Uterus (tissue), 4 donors: ENCODE data around the gene WIPF3. TPM values are rescaled to one million over a fixed set of nuclear protein-coding genes. Genes with fewer than 3 reads are reported as not detected.
"Not testable (repeated sequence)": the region's sequence is repeated elsewhere in the genome, so short reads cannot be mapped to it uniquely, and the experiment has no call there.

Source experiments
- DNase-seq, 2 donors: peaks; one replicate each; pipeline ENCODE4 v3.0.0-alpha.2; 2019 to 2020
- H3K27ac ChIP-seq, 2 donors: fragments of 200-600 bp; sonication (generic); 1 replicate in 1 of 2; 2 replicates in 1 of 2; pipeline ENCODE4 v1.5.1; 2016 to 2018
- H3K27me3 ChIP-seq, 2 donors: fragments of 200-600 bp; sonication (generic); one replicate each; pipeline ENCODE4 v1.5.1; 2018 to 2019; ENCODE audit warnings: control low read depth in 1 of 2
- H3K36me3 ChIP-seq, 2 donors: fragments of 200-600 bp; sonication (generic); one replicate each; pipeline ENCODE4 v1.5.1; 2019; ENCODE audit warnings: control low read depth in 1 of 2
- H3K4me1 ChIP-seq, 2 donors: fragments of 200-600 bp; sonication (generic); one replicate each; pipeline ENCODE4 v1.5.1; 2018 to 2019; ENCODE audit warnings: control low read depth in 1 of 2
- H3K4me3 ChIP-seq, 2 donors: fragments of 200-600 bp; sonication (generic); 1 replicate in 1 of 2; 2 replicates in 1 of 2; pipeline ENCODE4 v1.5.1; 2018 to 2019; ENCODE audit warnings: mild to moderate bottlenecking in 1 of 2
- H3K9me3 ChIP-seq, 2 donors: fragments of 200-600 bp; sonication (generic); one replicate each; pipeline ENCODE4 v1.5.1; 2019; ENCODE audit warnings: control low read depth in 1 of 2
- POLR2A ChIP-seq, 2 donors: fragments of 450-650 bp; IDR thresholded peaks; one replicate each; pipeline ENCODE4 v1.6.1; 2016; ENCODE audit warnings: antibody characterized with exemption in 2 of 2, mild to moderate bottlenecking in 1 of 2, moderate library complexity in 1 of 2
- intact Hi-C: fragments of 100-400 bp; cut with DNase I; formaldehyde crosslinking; loops from one replicate; pipeline ENCODE4 v1.15.1; 2023; ENCODE audit warnings: low total_unique reads
- small RNA-seq: library from RNA; depleted of rRNA; stranded (forward); fragments of <200 nt; gene quantifications from one replicate; pipeline ENCODE3, GENCODE V24; 2016
- total RNA-seq, 4 donors: library from RNA; depleted of rRNA in 3 of 4; stranded (reverse); fragments of >200 nt in 3 of 4; gene quantifications; one replicate each; pipeline versions ENCODE4 v1.1.0 to v1.2.4, GENCODE V29; 2014 to 2023
- TF ChIP-seq, protein P1 (sequence below), 4 experiments: fragments of 200-600 bp in 2 of 4; fragments of 450-650 bp in 2 of 4; sonication (generic) in 2 of 4; IDR thresholded peaks; one replicate each; pipeline ENCODE4 v1.5.1; 2016 to 2019; ENCODE audit warnings: antibody characterized with exemption in 4 of 4, mild to moderate bottlenecking in 2 of 4, moderate library complexity in 1 of 4
- donor health status: DM: yes; HTN: yes; CAD: no.

WIPF3 gene
- total RNA-seq, 4 donors from 2014 or later = 0.35 to 5.4 (median 2.4) TPM

- Histone ChIP-seq H3K4me3 (no peak overlapping the region), H3K27ac (no peak overlapping the region), H3K4me1 (no peaks in the 10 kb centered on the region), H3K9me3 (no peaks in the 10 kb centered on the region), H3K27me3 (no peaks in the 10 kb centered on the region), H3K36me3 (no peaks in the 10 kb centered on the region)
- no peak for DNase-seq
- intact Hi-C loops = no loop called here
- TF ChIP-seq, protein P1, sequence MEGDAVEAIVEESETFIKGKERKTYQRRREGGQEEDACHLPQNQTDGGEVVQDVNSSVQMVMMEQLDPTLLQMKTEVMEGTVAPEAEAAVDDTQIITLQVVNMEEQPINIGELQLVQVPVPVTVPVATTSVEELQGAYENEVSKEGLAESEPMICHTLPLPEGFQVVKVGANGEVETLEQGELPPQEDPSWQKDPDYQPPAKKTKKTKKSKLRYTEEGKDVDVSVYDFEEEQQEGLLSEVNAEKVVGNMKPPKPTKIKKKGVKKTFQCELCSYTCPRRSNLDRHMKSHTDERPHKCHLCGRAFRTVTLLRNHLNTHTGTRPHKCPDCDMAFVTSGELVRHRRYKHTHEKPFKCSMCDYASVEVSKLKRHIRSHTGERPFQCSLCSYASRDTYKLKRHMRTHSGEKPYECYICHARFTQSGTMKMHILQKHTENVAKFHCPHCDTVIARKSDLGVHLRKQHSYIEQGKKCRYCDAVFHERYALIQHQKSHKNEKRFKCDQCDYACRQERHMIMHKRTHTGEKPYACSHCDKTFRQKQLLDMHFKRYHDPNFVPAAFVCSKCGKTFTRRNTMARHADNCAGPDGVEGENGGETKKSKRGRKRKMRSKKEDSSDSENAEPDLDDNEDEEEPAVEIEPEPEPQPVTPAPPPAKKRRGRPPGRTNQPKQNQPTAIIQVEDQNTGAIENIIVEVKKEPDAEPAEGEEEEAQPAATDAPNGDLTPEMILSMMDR (IDR thresholded peaks at IDR 0.05) = no peak
- TF ChIP-seq POLR2A (IDR thresholded peaks at IDR 0.05) = no peak
Observed at GRCh38 chr7:29958667-29959358, 152.5 kb downstream of the WIPF3 start.

DNA sequence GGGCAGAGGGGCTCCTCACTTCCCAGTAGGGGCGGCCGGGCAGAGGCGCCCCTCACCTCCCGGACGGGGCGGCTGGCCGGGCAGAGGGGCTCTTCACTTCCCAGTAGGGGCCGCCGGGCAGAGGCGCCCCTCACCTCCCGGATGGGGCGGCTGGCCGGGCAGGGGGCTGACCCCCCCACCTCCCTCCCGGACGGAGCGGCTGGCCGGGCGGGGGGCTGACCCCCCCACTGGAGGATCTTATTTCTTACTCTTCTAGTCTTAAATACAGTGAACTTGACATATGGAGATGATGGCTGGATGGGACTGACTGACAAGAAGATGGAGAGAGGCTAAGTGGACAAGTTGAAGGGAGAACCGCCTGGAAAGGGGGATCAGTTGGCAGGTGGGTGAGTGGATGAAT lies 155.3 kb downstream of the WIPF3 start:
- H3K4me3 ChIP-seq, H3K4me1 ChIP-seq, intact Hi-C loops: not testable (repeated sequence)

GRCh38 chr7:29962035-29962434 lies 155.7 kb downstream of the WIPF3 start:
- intact Hi-C loops = no loop called here
- TF ChIP-seq POLR2A (IDR thresholded peaks at IDR 0.05) = no peak
- TF ChIP-seq, protein P1 (IDR thresholded peaks at IDR 0.05) = no peak
- no peak for DNase-seq

More for the DNA sequence above, 155.3 kb downstream of the WIPF3 start:
- not testable (repeated sequence) for H3K27me3 ChIP-seq, DNase-seq, H3K9me3 ChIP-seq, H3K36me3 ChIP-seq, H3K27ac ChIP-seq

DNA sequence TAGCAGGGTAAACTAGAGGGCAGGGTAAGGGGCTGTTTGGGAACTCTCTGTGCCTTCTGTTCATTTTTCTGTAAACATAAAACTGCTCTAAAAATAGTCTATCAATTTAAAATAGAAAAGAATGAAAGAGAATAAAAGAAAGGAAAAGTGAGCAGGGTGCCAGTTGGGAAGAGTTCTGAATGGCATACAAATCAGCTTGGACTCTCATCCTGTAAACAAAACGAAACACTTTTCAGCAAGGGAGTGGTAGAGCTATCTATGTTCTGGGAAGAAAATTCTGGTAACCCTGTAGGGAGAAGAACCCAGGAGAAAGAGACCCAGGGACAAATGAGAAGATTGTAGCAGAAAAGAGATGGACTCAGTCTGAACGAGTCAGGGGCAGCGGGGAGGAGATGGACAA lies 158.7 kb downstream of the WIPF3 start:
- Histone ChIP-seq H3K36me3 (no peaks in the 10 kb centered on the region), H3K4me1 (no peaks in the 10 kb centered on the region), H3K4me3 (no peak overlapping the region), H3K27me3 (no peaks in the 10 kb centered on the region), H3K27ac (no peak overlapping the region), H3K9me3 (no peaks in the 10 kb centered on the region)
- TF ChIP-seq, protein P1 (IDR thresholded peaks at IDR 0.05) = no peak
- no peak for TF ChIP-seq POLR2A (IDR thresholded peaks at IDR 0.05)
- intact Hi-C loops = no loop called here
- no peak for DNase-seq

More at GRCh38 chr7:29962035-29962434, 155.7 kb downstream of the WIPF3 start:
- Histone ChIP-seq H3K9me3 (no peaks in the 10 kb centered on the region), H3K27ac (no peak overlapping the region), H3K36me3 (no peaks in the 10 kb centered on the region), H3K4me1 (no peaks in the 10 kb centered on the region), H3K27me3 (no peaks in the 10 kb centered on the region), H3K4me3 (no peak overlapping the region)

Small RNAs within 50 kb of the gene (small RNA-seq; reads per million reads assigned to genes)
- not detected for gene RF01210

Other genes with a start within 250 kb of the WIPF3 start
- 1 to 10 TPM in 2 of 4 donors, not detected in 2; 1.8 to 2.3 TPM for gene PRR15, start 242.7 kb upstream of the WIPF3 start, total RNA-seq
- 10 to 100 TPM; 14.4 to 66.5 (median 44.1) TPM for gene SCRN1, start 183.3 kb downstream of the WIPF3 start, total RNA-seq
- 10 to 100 TPM in 2 of 4 donors, 1 to 10 TPM in 2; 4.9 to 86.5 (median 11.5) TPM for gene FKBP14, start 220.2 kb downstream of the WIPF3 start, total RNA-seq
- 10 to 100 TPM in 2 of 4 donors, 1 to 10 TPM in 2; 6.1 to 24.4 (median 11.5) TPM for gene PLEKHA8, start 221.9 kb downstream of the WIPF3 start, total RNA-seq